ENCODE results near the gene FXYD2. TPM values are rescaled to one million over a fixed set of nuclear protein-coding genes. Genes with fewer than 3 reads are reported as not detected.

FXYD2 gene
- total and polyA plus RNA-seq, 2 donors from 2014 or later: 2,527 to 9,664 TPM

DNA sequence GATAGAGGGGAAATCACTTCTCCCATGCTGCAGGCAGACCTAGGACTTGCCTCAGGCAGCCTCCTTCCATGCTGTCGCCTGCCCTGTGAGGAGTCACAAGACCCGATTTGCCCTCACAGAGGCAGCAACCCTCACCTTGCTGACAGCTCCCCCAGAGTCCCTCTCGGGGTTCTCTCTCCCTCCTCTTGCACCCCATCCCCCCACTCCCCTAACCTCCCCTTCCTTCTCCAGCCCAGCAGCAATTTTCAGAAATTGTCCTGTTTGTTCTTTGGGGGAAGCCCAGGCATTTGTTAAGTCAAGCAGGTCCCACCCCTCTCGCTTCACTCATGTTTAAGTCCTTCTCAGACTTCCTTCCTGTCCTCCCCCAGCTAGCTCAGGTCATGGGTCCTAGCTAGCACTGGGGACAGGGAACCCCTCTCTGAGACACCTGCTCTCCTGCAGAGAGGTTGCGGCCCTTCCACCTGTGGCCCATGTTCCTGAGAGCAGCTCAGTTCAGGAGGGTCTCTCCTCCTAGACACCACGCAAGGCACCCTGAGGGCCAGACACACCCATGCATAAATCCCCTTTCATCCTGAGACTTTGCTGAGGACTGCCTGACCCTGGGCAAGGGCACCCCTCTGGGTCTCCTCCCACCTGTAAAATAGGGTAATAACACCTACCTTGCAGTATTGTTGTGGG is 6.3 kb upstream of the FXYD2 start:
- Histone ChIP-seq H3K36me3 (ENCODE audit: control insufficient read depth in 2 of 3, insufficient read depth in 3 of 3, low read length in 3 of 3) (peaks cover 0 to 4% (median 0%) of the 10 kb centered on the region in 3 donors), H3K4me1 (ENCODE audit: control insufficient read depth in 2 of 3, insufficient read depth in 2 of 3, low read depth in 1 of 3, low read length in 3 of 3) (peaks cover 5 to 43% (median 26%) of the 10 kb centered on the region in 3 donors), H3K27ac (ENCODE audit: low read depth in 2 of 2, low read length in 2 of 2) (peak overlapping the region; percentile 93 to 97), H3K4me3 (ENCODE audit: low read length in 3 of 3) (peak overlapping the region in 2 of 3 donors; percentile 36 to 74), H3K27me3 (ENCODE audit: control insufficient read depth, insufficient read depth, low read length) (no peaks in the 10 kb centered on the region), H3K9me3 (ENCODE audit: control insufficient read depth in 2 of 3, insufficient read depth in 1 of 3, low read length in 3 of 3) (no peaks in the 10 kb centered on the region), H3K9ac (ENCODE audit: low read length in 3 of 3) (peak overlapping the region in 2 of 3 donors; percentile 66 to 91)
- no peak for FAIRE-seq
- intact Hi-C loops (cut with DNase I): no loop called here
- DNase-seq: peak in 4 of 5 donors; percentile 9 to 41 (median 30)
- TF ChIP-seq, protein P1, sequence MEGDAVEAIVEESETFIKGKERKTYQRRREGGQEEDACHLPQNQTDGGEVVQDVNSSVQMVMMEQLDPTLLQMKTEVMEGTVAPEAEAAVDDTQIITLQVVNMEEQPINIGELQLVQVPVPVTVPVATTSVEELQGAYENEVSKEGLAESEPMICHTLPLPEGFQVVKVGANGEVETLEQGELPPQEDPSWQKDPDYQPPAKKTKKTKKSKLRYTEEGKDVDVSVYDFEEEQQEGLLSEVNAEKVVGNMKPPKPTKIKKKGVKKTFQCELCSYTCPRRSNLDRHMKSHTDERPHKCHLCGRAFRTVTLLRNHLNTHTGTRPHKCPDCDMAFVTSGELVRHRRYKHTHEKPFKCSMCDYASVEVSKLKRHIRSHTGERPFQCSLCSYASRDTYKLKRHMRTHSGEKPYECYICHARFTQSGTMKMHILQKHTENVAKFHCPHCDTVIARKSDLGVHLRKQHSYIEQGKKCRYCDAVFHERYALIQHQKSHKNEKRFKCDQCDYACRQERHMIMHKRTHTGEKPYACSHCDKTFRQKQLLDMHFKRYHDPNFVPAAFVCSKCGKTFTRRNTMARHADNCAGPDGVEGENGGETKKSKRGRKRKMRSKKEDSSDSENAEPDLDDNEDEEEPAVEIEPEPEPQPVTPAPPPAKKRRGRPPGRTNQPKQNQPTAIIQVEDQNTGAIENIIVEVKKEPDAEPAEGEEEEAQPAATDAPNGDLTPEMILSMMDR (IDR thresholded peaks at IDR 0.05; ENCODE audit: borderline replicate concordance, extremely low read depth, insufficient read depth): no peak

DNA sequence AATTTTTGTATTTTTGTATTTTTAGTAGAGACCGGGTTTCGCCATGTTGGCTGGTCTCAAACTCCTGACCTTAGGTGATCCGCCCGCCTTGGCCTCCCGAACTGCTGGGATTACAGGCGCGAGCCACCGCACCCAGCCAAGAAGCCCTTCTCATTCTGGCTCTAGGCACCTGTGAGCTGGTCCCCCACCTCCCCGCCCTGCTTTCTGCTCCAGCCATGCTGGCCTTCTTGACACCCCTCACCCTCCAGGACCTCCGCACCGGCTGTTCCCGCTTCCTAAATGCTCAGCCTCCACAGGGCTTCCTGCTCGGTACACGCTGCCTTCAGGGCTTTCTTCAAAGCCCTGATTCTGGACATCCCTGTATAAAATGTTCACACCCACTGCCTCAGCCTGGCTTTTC is 5.5 kb upstream of the FXYD2 start:
- Histone ChIP-seq H3K9ac (ENCODE audit: low read length in 3 of 3) (peak overlapping the region in 1 of 3 donors; percentile 91), H3K4me3 (ENCODE audit: low read length in 3 of 3) (peak overlapping the region in 2 of 3 donors; percentile 36 to 74), H3K36me3 (ENCODE audit: control insufficient read depth in 2 of 3, insufficient read depth in 3 of 3, low read length in 3 of 3) (peaks cover 0 to 4% (median 0%) of the 10 kb centered on the region in 3 donors), H3K4me1 (ENCODE audit: control insufficient read depth in 2 of 3, insufficient read depth in 2 of 3, low read depth in 1 of 3, low read length in 3 of 3) (peaks cover 5 to 48% (median 33%) of the 10 kb centered on the region in 3 donors), H3K27me3 (ENCODE audit: control insufficient read depth, insufficient read depth, low read length) (no peaks in the 10 kb centered on the region), H3K9me3 (ENCODE audit: control insufficient read depth in 2 of 3, insufficient read depth in 1 of 3, low read length in 3 of 3) (no peaks in the 10 kb centered on the region), H3K27ac (ENCODE audit: low read depth in 2 of 2, low read length in 2 of 2) (peak overlapping the region; percentile 93 to 97)
- DNase-seq (peak in 3 of 5 donors; percentile 8 to 70 (median 28)), FAIRE-seq (no peak)
- intact Hi-C loops (cut with DNase I): no loop called here
- TF ChIP-seq, protein P1 (IDR thresholded peaks at IDR 0.05; ENCODE audit: borderline replicate concordance, extremely low read depth, insufficient read depth): no peak

DNA sequence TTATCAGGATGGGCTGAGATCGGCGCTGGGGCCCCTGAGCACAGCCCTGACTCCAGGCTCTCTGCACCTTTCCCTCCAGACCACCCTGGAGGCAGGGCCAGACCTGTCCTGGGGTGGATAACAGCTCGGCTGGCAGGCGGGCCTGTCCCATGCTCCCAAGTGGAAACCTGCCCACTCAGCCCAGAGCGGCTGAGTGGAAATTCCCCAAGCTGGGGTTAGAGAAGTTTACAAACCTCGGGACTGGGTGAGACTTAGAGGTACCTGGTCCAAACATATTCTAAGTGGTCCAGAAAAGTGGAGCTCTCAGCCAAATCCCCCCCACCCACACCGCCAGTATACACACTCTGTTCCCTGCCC is 4.8 kb upstream of the FXYD2 start:
- no peaks in the 10 kb centered on the region for H3K9me3 ChIP-seq (ENCODE audit: control insufficient read depth in 2 of 3, insufficient read depth in 1 of 3, low read length in 3 of 3)
- H3K4me3 ChIP-seq (ENCODE audit: low read length in 3 of 3): peak overlapping the region in 2 of 3 donors; percentile 28 to 74
- no peaks in the 10 kb centered on the region for H3K27me3 ChIP-seq (ENCODE audit: control insufficient read depth, insufficient read depth, low read length)
- peak overlapping the region in 1 of 3 donors; percentile 91 for H3K9ac ChIP-seq (ENCODE audit: low read length in 3 of 3)
- TF ChIP-seq, protein P1 (IDR thresholded peaks at IDR 0.05; ENCODE audit: borderline replicate concordance, extremely low read depth, insufficient read depth): no peak
- H3K36me3 ChIP-seq (ENCODE audit: control insufficient read depth in 2 of 3, insufficient read depth in 3 of 3, low read length in 3 of 3): peaks cover 0 to 4% (median 0%) of the 10 kb centered on the region in 3 donors
- FAIRE-seq: no peak
- intact Hi-C loops (cut with DNase I): no loop called here
- DNase-seq: peak in 3 of 5 donors; percentile 7 to 85 (median 29)
- H3K27ac ChIP-seq (ENCODE audit: low read depth in 2 of 2, low read length in 2 of 2): peak overlapping the region; percentile 93 to 97
- peaks cover 5 to 49% (median 35%) of the 10 kb centered on the region in 3 donors for H3K4me1 ChIP-seq (ENCODE audit: control insufficient read depth in 2 of 3, insufficient read depth in 2 of 3, low read depth in 1 of 3, low read length in 3 of 3)

Measured in kidney (tissue), 14 donors.